Pancreas (tissue), 10 donors: ENCODE results near the gene SULT1E1. TPM values are rescaled to one million over a fixed set of nuclear protein-coding genes. Genes with fewer than 3 reads are reported as not detected.

Experiments
- ATAC-seq, 4 donors: fragments of 200-7000 bp; cut with Tn5 transposase; one replicate each; pipeline versions ENCODE4 v1.8.0 to v1.9.1; 2020; ENCODE audit warnings: mild to moderate bottlenecking in 4 of 4, moderate library complexity in 4 of 4
- DNase-seq, 6 donors: peaks; one replicate each; pipeline ENCODE4 v3.0.0-alpha.2; 2020
- FAIRE-seq: peaks from 2 replicates; lab custom pipeline; 2012; peaks lifted over from hg19 to GRCh38; lab: Jason Lieb, UNC
- H3K27ac ChIP-seq, 4 donors: fragments of 200-600 bp; sonication (generic); 1 replicate in 3 of 4; 2 replicates in 1 of 4; pipeline versions ENCODE4 v1.5.0 to v1.8.0; 2020
- H3K27me3 ChIP-seq, 4 donors: fragments of 200-600 bp; one replicate each; pipeline ENCODE4 v1.8.0; 2021
- H3K36me3 ChIP-seq, 3 donors: fragments of 200-600 bp; sonication (generic) in 1 of 3; one replicate each; pipeline versions ENCODE4 v1.5.0 to v1.8.0; 2020 to 2021
- H3K4me1 ChIP-seq, 3 donors: fragments of 200-600 bp; one replicate each; pipeline ENCODE4 v1.8.0; 2021
- H3K4me3 ChIP-seq, 4 donors: fragments of 200-600 bp; sonication (generic) in 2 of 4; one replicate each; pipeline versions ENCODE4 v1.5.0 to v1.8.0; 2020 to 2021
- H3K9me3 ChIP-seq, 4 donors: fragments of 200-600 bp; one replicate each; pipeline ENCODE4 v1.8.0; 2021
- WGBS, 2 donors: extraction: QIAGEN DNeasy Blood & Tissue Kit; methylation state at CpG; one replicate each; pipeline ENCODE4 v1.1.7; 2013; 5-methylcytosine and 5-hydroxymethylcytosine counted together
- intact Hi-C, 3 donors: fragments of 100-400 bp; cut with DNase I; formaldehyde crosslinking; loops; one replicate each; pipeline versions ENCODE4 v1.11.1 to v1.14.2; 2022
- polyA plus RNA-seq, 2 donors: library from polyadenylated mRNA; stranded (reverse); fragments of 200-250 nt; gene quantifications; one replicate each; pipeline ENCODE4 v1.2.3, GENCODE V29; 2013
- total RNA-seq, 6 donors: library from RNA; stranded (reverse); fragmentation: NEBNext Ultra II Directional in 4 of 6; extraction: Animal tissue kit (Norgen Biotek cat#: 25700) in 4 of 6; gene quantifications; one replicate each; pipeline versions ENCODE4 v1.2.1 to v1.2.4, GENCODE V29; 2021 to 2023
- TF ChIP-seq, protein P1 (sequence below), 4 donors: fragments of 200-600 bp; sonication (generic) in 3 of 4; IDR thresholded peaks; one replicate each; pipeline versions ENCODE4 v1.5.0 to v1.8.0; 2021; ENCODE audit warnings: antibody characterized with exemption in 4 of 4
- donor health status: healthy with polysubstance abuse.
- donor health status: DM: no; HTN: no; CAD: no; lungs with moderate emphysema.
- donor health status: DM: no; HTN: no; CAD: no.
- donor health status: control.
- donor health status: control.
- donor health status: Bipolar disorder and iron deficiency.
- donor health status: DM: yes; HTN: yes; CAD: no.
- donor health status: DM: no; HTN: no; CAD: no.
- donor health status: DM: no; HTN: no; CAD: no.
- donor health status: DM: yes; HTN: yes; CAD: no.

Gene SULT1E1
- total and polyA plus RNA-seq, 8 donors: 0.13 to 0.37 TPM; not detected in 6

DNA sequence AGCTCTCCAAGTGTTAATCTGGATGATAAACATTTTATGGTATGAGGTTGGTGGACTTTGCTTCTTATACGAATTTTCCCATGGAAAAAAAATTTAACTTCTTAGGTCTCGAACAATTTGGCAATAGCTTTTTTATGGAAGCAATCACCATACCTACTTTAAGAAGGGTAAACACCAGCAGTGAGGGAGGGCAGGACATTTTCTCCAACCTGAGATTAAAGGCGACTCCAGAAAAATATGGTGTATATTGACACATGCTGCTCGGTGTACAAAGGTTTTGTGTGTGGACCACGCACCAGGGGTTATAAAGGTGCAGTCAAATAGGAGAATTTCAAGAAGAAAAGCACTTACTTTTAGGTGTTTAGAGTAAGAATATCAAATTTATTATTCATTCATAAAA is 34.2 kb upstream of the SULT1E1 start:
- H3K36me3 ChIP-seq: no peaks in the 10 kb centered on the region
- no peaks in the 10 kb centered on the region for H3K9me3 ChIP-seq
- WGBS, 2 donors: 36 to 49% methylated on average over 5 of the region's 5 CpGs
- intact Hi-C loops: loop anchor here in 1 of 3 donors (10.0 kb wide), 1 partner anchor 611 kb away; no protein-coding TSS in a partner anchor
- ATAC-seq: no peak
- no peaks in the 10 kb centered on the region for H3K27me3 ChIP-seq
- H3K4me3 ChIP-seq: no peak overlapping the region
- TF ChIP-seq, protein P1, sequence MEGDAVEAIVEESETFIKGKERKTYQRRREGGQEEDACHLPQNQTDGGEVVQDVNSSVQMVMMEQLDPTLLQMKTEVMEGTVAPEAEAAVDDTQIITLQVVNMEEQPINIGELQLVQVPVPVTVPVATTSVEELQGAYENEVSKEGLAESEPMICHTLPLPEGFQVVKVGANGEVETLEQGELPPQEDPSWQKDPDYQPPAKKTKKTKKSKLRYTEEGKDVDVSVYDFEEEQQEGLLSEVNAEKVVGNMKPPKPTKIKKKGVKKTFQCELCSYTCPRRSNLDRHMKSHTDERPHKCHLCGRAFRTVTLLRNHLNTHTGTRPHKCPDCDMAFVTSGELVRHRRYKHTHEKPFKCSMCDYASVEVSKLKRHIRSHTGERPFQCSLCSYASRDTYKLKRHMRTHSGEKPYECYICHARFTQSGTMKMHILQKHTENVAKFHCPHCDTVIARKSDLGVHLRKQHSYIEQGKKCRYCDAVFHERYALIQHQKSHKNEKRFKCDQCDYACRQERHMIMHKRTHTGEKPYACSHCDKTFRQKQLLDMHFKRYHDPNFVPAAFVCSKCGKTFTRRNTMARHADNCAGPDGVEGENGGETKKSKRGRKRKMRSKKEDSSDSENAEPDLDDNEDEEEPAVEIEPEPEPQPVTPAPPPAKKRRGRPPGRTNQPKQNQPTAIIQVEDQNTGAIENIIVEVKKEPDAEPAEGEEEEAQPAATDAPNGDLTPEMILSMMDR (IDR thresholded peaks at IDR 0.05): no peak
- no peaks in the 10 kb centered on the region for H3K4me1 ChIP-seq
- no peak for DNase-seq
- H3K27ac ChIP-seq: no peak overlapping the region
- FAIRE-seq: no peak

DNA sequence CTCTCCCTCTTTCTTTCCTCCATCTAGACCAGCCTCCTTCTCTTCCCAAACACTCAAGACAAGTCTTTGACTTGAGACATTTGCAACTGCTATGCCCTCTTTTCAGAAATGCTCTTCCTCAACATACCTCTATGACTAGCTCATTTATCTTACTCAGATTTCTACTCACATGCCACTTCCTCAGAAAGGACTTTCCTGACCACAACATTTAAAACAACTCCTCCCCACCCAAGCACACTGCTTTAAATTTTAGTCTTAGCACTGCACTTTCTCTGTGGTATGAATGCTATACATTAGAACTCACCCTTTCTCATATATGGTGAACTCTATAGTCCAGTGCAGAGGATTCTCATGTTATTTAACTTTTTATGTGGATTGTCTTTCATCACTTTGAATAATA is 28.4 kb upstream of the SULT1E1 start:
- ATAC-seq: no peak

DNA sequence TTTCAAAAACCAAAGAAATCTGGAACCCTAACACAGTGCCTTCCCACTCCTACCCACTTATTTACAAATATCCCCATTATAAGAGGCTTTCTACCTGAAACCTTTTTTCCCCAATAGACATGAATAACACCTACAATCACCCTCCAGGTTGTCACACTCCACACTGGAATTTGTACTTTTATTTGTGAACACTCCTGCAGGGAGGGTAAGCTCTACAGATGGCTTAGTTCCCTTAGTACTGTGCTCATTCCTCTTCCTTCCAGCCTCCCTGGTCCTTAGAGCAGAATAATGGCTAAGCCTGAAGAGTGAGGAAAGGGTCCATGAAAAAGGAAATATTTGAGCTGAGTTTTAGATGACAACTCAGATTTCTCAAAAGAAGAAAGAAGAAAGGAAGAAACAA is 22.2 kb upstream of the SULT1E1 start:
- TF ChIP-seq, protein P1 (IDR thresholded peaks at IDR 0.05): no peak
- FAIRE-seq (no peak), DNase-seq (no peak), ATAC-seq (no peak)
- Histone ChIP-seq H3K9me3 (no peaks in the 10 kb centered on the region), H3K4me1 (no peaks in the 10 kb centered on the region), H3K27ac (no peak overlapping the region), H3K27me3 (no peaks in the 10 kb centered on the region), H3K36me3 (no peaks in the 10 kb centered on the region), H3K4me3 (no peak overlapping the region)
- intact Hi-C loops: loop anchor here in 2 of 3 donors (5.0 kb wide), 1 partner anchor 195 kb away; no protein-coding TSS in a partner anchor

More for the DNA sequence above, 28.4 kb upstream of the SULT1E1 start:
- Histone ChIP-seq H3K4me3 (no peak overlapping the region), H3K4me1 (no peaks in the 10 kb centered on the region), H3K27ac (no peak overlapping the region), H3K27me3 (no peaks in the 10 kb centered on the region), H3K9me3 (no peaks in the 10 kb centered on the region), H3K36me3 (no peaks in the 10 kb centered on the region)
- intact Hi-C loops: no loop called here
- FAIRE-seq (no peak), DNase-seq (no peak)
- TF ChIP-seq, protein P1 (IDR thresholded peaks at IDR 0.05): no peak

DNA sequence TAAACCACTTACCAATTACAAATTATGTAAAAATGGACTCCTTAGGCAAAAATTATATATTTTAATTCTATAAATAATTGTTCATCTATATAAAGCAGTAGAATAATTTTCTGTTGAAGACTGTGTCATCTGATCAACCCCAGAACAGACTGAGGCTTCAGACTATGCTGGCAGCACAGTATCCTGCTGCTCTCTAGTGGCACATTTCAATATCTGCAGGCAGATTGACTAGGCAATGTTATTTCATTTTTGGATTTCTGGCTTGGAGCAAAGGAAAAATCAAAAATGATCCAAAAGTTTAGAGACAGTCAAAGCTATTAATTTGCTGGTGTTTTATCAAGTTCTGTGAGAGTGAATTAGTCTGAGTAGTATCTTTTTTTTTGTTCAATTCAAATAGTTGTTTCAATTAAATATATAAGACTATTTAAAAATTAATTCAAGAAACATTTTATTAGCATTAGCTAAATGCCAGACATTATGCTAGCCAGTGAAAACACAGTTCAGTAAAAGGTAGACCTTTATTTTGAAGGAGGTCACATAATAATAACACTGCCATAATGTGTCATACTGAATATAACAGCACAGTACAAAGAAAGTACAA is 21.3 kb upstream of the SULT1E1 start:
- H3K4me3 ChIP-seq: no peak overlapping the region
- no peaks in the 10 kb centered on the region for H3K36me3 ChIP-seq
- H3K27ac ChIP-seq: no peak overlapping the region
- H3K4me1 ChIP-seq: no peaks in the 10 kb centered on the region
- no peaks in the 10 kb centered on the region for H3K9me3 ChIP-seq
- TF ChIP-seq, protein P1 (IDR thresholded peaks at IDR 0.05): peak; percentile 22 to 81 (median 70)
- FAIRE-seq: peak; percentile 91
- intact Hi-C loops: loop anchor here in 2 of 3 donors (5.0 kb wide), 1 partner anchor 194 kb away; no protein-coding TSS in a partner anchor
- H3K27me3 ChIP-seq: no peaks in the 10 kb centered on the region
- ATAC-seq: peak; percentile 87 to 99 (median 97)
- peak in 4 of 6 donors; percentile 3 to 32 (median 17) for DNase-seq

DNA sequence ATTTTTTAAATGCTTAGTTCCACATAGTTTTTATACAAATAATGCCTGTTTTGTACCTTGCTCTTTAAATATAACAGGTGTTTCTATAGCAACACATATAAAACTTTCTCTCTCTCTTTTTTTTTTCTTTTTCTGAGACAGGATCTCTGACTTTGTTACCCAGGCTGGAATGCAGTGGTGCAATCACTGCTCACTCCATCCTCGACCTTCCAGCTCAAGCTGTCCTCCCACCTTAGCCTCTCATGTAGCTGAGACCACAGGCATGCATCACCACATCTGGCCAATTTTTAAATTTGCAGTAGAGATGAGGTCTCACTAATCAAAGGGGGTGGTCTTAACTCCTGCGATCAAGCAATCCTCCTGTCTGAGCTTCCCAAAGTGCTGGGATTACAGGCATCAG is 18.3 kb upstream of the SULT1E1 start:
- intact Hi-C loops: loop anchor here in 1 of 3 donors (5.0 kb wide), 1 partner anchor 196 kb away; no protein-coding TSS in a partner anchor
- Histone ChIP-seq H3K36me3 (no peaks in the 10 kb centered on the region), H3K9me3 (no peaks in the 10 kb centered on the region), H3K27me3 (no peaks in the 10 kb centered on the region), H3K27ac (no peak overlapping the region), H3K4me1 (no peaks in the 10 kb centered on the region), H3K4me3 (no peak overlapping the region)
- no peak for FAIRE-seq
- TF ChIP-seq, protein P1 (IDR thresholded peaks at IDR 0.05): no peak
- WGBS, 2 donors: 83 to 86% methylated on average over 2 of the region's 2 CpGs
- DNase-seq: no peak
- no peak for ATAC-seq
